ENCODE measurements around the gene EGFL8.

The EGFL8 gene

GRCh38 chr6:32156891-32157290 is 7.5 kb upstream of the EGFL8 start:
- no peak for TF ChIP-seq CTCF (IDR thresholded peaks at IDR 0.05; ENCODE audit: insufficient read depth, missing control alignments)
- DNase-seq (ENCODE audit: insufficient read length, low spot score) (no peak), FAIRE-seq (no peak)

GRCh38 chr6:32158052-32158451 is 6.3 kb upstream of the EGFL8 start:
- FAIRE-seq (no peak), DNase-seq (ENCODE audit: insufficient read length, low spot score) (no peak)
- TF ChIP-seq CTCF (IDR thresholded peaks at IDR 0.05; ENCODE audit: insufficient read depth, missing control alignments): no peak

GRCh38 chr6:32163559-32164258 is 686 bp upstream of the EGFL8 start:
- TF ChIP-seq CTCF (IDR thresholded peaks at IDR 0.05; ENCODE audit: insufficient read depth, missing control alignments): no peak
- no peak for DNase-seq (ENCODE audit: insufficient read length, low spot score)
- FAIRE-seq: no peak

- FAIRE-seq (no peak), DNase-seq (ENCODE audit: insufficient read length, low spot score) (no peak)
- no peak for TF ChIP-seq CTCF (IDR thresholded peaks at IDR 0.05; ENCODE audit: insufficient read depth, missing control alignments)
Measured at GRCh38 chr6:32166411-32167061, 2.1 kb downstream of the EGFL8 start.

GRCh38 chr6:32167154-32167760 is 2.9 kb downstream of the EGFL8 start:
- DNase-seq (ENCODE audit: insufficient read length, low spot score) (no peak), FAIRE-seq (no peak)
- no peak for TF ChIP-seq CTCF (IDR thresholded peaks at IDR 0.05; ENCODE audit: insufficient read depth, missing control alignments)

- FAIRE-seq: no peak
- no peak for TF ChIP-seq CTCF (IDR thresholded peaks at IDR 0.05; ENCODE audit: insufficient read depth, missing control alignments)
- DNase-seq (ENCODE audit: insufficient read length, low spot score): no peak
Measured at GRCh38 chr6:32167761-32168262, 3.4 kb downstream of the EGFL8 start.

- DNase-seq (ENCODE audit: insufficient read length, low spot score): no peak
- no peak for FAIRE-seq
- TF ChIP-seq CTCF (IDR thresholded peaks at IDR 0.05; ENCODE audit: insufficient read depth, missing control alignments): no peak
Measured at GRCh38 chr6:32168350-32168749, 4.0 kb downstream of the EGFL8 start.

Measured in D721Med (cell line).